Stimulated activated CD4-positive, alpha-beta T cell treated with anti-CD3 and anti-CD28 coated beads, Interleukin-15, amount 100 ng/mL, for 1 hour (primary cell): Measurements from ENCODE around the gene UAP1L1.

Experiments used
- DNase-seq, 2 donors: peaks; one replicate each; pipeline ENCODE4 v3.0.0-alpha.2; 2020; ENCODE audit warnings: low read depth in 1 of 2, low spot score in 1 of 2

The UAP1L1 gene

DNA sequence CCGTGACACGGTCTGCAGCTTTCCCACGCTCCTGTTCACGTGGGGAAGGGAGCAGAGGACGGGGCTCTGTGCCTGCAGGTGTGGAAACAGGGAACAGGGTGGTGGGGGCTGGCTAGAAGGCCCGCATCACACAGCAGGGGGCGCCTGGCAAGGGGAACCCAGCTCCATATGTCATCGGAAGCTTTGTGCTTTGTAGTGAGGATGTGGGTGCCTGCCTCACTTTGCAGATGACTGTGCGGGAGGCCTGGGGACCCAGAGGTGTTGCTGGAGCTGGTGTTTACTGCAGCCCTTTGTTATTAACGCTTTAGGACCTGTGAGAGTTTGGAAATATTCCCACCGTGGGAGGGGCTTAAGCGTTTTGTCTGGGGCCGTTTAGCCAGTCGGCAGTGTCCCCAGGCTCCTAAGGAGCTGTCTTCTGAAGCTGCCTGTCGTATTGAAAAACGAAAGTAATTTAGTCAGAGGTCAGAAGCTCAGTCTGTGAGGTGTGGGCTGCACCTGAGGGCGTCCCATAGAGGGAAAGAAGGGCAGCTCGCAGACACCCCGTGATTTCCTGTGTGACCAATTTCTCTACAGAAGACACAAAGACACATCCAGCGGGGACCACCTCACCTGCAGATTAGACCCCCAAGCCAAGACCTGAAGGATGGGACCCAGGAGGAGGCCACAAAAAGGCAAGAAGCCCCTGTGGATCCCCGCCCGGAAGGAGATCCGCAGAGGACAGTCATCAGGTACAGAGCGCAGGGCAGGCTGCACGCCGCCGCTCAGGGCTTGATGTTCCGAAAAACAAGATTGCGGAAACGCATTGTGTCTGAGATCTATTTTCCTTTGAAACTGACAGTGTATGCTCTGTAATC lies 18.6 kb downstream of the UAP1L1 start:
- peak; percentile 69 to 70 for DNase-seq

DNA sequence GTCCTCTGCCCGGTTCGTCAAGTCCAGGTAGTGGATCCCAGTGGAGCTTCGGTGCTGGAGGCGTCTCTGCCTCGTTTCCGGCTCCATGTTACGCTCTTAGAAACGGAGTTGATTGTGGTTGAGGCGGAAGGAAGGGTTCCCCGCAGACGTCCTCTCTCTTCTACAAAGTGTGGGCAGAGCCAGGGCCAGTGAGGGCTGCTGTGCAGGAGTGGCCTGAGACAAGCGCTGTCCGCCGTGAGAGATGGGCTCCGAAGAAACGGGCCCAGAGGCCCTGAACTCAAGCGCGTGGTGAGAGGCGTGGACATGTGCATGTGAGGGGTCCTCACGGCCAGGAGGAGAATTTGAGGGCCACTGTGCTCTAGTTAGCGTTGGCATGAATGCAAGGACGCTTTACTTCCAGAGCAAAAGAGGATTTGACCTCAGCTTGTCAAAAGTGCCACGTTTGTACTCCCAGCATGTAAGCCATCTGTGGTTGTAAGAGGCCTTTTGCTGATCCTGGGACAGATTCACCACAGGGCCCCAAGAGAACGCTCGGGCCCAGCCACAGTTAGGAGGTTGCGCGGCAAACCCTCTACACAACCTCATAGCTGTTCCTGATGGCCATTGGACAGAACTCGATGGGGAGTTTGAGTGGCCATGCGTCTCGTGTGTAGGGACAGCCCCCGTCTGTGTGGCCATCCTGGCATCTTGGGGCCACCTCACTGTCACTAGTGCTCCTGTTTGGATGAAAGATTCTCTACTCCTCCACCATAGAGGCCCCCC lies 19.6 kb downstream of the UAP1L1 start:
- DNase-seq = no peak

DNA sequence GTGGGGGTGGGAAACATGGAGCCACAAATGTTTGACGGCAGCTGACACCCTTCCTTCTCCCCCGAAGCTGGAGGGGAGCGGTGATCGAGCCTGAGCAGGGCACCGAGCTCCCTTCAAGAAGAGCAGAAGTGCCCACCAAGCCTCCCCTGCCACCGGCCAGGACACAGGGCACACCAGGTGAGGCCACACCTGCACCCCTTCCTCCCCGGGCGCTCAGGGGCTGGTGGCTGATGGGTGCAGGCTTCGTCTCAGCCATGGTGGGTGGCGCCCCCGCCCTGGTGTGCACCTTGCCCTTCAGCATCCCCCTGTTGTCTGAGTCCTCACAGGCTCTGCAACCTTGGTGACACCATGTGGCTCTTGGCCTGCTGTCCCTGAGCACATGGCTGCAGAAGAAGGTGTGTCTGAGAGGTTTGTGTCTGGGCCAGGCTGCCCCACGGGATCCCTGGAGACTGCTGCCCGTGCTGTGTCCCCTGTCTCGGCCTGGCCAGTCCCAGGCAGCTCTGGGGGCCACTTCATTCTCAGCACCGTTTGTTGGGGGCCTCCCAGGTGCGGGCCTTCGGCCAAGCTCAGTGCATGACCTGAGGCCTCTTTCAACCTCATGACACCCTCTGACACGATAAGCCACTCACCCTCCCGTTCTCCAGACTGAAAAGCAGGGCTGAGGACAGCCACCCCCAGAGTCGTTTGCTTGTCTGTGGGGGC lies 20.6 kb downstream of the UAP1L1 start:
- no peak for DNase-seq

DNA sequence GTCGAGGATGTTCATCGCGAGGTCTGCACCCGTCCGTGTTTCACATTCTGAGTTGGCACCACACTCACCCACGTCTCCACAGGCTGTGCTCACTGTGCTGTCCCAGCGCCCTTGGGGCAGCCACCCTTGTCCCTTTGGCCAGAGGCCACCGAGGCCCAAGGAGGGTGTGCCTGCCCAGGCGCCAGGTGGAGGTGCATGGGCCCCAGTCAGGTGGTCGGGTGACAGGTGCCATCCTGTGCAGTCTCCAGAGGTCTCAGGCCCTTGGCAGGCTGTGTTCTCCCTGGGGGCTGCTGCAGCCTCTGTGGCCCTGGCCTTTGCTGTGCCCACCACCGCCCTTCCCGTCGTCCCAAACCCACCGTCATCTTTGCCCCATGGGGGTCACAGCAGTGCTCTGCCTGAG lies 21.9 kb downstream of the UAP1L1 start:
- DNase-seq = no peak

DNA sequence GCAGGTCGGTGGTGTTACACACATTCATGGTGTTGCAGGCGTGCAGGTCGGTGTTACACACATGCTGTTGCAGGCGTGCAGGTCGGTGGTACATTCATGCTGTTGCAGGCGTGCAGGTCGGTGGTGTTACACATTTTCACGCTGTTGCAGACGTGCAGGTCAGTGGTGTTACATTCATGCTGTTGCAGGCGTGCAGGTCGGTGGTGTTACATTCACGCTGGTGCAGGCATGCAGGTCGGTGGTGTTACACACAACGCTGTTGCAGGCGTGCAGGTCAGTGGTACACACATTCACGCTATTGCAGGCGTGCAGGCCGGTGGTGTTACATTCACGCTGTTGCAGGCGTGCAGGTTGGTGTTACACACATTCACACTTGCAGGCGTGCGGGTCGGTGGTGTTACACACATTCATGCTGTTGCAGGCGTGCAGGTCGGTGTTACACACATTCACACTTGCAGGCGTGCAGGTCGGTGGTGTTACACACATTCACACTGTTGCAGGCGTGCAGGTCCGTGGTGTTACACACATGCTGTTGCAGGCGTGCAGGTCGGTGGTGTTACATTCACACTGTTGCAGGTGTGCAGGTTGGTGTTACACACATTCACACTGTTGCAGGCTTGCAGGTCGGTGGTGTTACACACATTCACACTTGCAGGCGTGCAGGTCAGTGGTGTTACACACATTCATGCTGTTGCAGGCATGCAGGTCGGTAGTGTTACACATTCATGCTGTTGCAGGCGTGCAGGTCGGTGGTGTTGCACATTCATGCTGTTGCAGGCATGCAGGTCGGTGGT lies 26.1 kb downstream of the UAP1L1 start:
- DNase-seq = no peak

DNA sequence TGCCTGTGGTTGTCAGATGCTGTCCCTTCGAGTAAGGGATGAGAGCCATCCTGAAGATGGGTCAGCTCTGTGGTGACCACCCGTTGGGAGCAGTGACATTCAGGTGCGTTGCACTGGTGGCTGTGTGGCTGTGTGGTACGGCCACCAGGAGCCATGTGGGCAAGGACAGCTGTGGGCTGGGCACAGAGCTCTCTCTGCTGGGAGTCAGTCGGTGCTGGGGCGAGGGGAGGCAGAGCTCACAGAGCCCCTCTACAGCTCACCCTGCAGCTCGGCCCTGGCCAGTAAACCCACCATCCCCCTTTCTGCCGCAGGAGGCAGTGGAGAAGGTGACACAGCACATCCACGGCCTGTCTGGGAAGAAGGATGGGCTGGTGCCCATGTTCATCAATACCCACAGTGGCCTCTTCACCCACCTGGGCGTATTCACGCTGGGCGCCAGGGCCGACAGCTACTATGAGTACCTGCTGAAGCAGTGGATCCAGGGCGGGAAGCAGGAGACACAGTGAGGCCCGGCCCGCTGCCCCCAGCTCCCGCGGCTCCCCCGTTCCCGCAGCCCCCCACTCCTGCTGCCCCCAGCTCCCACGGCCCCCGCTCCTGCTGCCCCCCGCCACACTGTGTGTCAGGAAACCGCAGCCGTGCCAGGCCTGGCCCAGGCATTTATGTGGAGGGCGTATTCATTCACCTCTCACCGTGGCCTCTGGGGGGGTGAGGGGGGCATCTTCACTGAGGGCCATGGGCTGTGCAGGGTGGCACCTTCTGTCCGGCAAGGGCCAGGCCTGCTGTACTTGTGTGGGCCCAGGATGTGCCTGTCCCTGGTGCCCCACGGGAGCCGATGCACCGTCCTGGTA lies 28.7 kb downstream of the UAP1L1 start:
- no peak for DNase-seq

DNA sequence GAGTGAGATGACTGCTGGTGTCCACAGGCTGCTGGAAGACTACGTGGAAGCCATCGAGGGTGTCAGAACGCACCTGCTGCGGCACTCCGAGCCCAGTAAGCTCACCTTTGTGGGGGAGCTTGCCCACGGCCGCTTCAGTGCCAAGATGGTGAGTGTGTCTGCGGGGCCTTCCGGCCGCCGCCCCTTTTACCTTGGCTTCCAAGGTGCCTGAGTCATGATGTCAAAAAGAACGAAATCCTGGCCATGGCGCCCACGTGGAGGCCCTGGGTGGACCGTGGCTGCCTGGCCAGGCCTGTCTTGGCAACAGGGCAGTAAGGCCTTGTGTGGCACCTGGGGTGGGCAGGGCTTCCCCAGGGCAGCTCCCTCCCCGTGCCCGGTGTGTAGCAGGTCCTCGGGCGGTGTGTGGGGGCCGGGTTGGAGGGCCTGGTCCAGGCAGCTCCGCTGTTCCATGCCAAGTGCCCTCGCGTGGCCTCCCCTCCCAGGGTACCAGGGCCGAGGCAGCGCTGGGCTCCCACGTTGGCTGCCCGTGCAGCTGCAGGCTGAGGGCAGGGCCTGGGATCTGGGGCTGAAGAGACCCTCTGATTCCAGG lies 29.4 kb downstream of the UAP1L1 start:
- DNase-seq = no peak

DNA sequence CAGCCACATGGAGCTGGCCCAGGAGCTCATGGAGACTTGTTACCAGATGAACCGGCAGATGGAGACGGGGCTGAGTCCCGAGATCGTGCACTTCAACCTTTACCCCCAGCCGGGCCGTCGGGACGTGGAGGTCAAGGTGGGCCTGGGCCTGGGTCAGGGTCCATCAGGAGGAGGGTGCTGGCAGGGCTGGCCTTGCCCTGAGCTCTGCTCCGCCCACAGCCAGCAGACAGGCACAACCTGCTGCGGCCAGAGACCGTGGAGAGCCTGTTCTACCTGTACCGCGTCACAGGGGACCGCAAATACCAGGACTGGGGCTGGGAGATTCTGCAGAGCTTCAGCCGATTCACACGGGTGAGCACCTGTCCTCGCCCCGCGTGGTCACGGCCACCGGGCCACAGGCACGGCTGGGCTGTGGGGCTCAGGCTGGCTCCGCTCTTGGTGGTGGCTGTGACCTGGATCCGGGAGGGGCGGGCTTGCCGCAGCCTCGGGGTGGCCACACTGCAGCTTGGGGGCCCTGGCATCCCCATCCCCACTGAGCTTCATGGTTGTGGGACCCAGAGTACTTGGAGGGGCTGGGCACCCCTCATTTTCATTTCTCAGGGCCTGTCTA lies 30.1 kb downstream of the UAP1L1 start:
- no peak for DNase-seq

DNA sequence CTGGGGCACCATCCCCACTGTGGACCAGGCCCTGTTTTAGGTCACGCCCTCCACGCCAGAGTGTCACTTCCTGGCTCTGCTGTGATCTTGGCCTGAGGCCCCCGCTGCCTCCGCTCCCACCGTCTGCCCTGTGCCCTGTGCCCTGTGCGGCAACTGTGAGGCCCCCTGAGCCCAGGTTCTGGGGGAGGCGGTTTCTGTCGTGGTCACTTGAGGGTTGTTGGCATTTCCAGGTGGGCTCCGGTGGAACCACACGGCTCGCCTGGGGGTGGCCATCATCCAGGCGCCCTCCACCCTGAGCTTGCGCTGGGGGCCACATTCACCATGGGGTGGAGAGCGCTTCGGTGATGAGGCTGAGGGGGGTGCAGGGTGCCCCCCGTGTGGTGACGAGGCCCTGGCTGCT lies 30.7 kb downstream of the UAP1L1 start:
- DNase-seq = no peak

DNA sequence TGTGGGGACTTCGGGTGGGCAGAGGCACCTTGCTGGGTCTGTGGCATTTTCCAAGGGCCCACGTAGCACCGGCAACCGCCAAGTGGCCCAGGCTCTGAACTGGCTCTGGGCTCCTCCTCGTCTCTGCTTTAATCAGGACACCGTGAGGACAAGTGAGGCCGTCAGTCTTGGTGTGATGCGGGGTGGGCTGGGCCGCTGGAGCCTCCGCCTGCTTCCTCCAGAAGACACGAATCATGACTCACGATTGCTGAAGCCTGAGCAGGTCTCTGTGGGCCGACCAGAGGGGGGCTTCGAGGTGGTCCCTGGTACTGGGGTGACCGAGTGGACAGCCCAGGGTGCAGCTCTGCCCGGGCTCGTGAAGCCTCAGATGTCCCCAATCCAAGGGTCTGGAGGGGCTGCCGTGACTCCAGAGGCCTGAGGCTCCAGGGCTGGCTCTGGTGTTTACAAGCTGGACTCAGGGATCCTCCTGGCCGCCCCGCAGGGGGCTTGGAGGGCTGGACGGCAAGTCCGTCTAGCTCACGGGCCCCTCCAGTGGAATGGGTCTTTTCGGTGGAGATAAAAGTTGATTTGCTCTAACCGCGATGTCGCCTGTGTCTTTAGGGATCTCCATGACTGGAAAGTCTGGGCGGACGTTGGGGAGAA lies 31.4 kb downstream of the UAP1L1 start:
- DNase-seq = no peak

DNA sequence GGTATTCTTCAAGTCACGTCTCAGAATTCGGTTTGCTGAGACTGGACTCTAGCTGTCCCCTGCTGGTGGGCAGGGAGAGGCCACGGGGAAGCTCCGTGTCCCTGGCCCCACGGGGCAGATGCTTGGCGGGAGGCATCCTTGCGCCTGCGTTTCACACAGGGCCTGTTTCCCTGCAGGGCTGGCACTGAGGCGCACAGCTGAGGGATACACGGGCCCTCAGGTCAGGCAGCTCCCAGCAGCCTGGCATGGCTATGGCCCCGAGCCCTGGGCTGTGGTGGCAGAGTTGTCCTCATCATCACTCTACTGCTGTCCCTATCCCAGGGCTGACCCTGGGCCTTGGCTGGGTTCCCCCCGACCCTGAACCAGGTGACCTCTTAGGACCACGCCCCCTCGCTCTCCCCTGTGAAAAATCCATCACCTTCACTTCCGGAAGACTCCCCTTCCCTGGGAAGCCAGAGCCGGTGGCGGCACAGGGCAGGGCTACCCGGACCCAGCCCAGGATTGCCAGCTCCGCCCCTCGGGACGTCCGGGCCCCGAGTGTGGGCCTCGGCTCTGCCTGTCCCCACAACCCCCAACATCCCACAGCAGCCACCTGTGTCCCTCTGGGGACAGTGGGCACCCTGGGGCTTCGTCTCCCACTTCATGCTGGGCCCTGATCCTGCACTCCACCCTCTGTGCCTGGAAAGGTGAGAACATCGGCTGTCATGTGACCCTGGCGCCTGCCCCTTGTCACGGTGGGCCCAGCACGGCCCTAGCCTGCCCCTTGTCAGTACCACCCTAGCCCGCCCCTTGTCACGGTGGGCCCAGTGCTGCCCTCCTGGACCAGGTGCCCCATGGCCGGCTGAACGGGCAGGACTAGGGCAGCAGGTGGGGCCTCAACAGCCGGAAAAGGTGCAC lies 32.2 kb downstream of the UAP1L1 start:
- no peak for DNase-seq

DNA sequence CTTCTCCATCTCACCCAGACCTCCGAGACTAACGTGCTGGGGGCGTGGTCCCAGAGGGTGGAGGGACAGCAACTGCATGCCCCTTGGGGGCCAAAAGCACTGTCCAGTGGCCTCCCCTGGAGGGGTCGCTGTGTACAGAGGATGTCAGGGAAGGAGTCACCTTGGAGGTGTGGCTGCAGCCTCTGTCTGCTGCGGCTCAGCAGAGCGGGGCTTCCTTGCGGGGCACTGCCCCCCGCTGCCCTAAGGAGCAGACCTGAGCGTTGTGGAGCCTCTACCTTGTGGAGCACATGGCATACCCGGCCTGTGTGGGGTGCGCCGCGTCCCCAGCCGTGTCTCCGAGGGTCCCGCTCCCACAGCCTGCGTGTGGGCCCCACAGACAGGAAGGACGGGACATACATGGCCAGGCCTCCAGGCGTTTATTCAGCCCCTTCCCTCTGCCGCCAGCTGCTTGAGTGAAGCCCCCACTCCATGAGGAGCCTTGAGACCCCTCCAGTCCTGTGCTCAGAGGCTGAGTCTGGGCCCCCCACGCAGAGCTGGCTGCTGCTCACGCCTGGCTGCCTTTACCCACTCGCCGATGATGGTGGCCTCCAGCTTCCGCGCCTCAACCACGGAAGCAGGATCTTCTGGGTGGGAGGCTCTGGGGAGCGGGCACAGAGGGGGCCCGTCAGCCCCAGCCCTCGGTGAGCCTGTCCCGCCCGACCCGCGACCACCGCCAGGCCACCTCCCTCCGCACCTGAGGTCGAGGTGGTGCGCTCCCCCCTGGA lies 33.0 kb downstream of the UAP1L1 start:
- no peak for DNase-seq

DNA sequence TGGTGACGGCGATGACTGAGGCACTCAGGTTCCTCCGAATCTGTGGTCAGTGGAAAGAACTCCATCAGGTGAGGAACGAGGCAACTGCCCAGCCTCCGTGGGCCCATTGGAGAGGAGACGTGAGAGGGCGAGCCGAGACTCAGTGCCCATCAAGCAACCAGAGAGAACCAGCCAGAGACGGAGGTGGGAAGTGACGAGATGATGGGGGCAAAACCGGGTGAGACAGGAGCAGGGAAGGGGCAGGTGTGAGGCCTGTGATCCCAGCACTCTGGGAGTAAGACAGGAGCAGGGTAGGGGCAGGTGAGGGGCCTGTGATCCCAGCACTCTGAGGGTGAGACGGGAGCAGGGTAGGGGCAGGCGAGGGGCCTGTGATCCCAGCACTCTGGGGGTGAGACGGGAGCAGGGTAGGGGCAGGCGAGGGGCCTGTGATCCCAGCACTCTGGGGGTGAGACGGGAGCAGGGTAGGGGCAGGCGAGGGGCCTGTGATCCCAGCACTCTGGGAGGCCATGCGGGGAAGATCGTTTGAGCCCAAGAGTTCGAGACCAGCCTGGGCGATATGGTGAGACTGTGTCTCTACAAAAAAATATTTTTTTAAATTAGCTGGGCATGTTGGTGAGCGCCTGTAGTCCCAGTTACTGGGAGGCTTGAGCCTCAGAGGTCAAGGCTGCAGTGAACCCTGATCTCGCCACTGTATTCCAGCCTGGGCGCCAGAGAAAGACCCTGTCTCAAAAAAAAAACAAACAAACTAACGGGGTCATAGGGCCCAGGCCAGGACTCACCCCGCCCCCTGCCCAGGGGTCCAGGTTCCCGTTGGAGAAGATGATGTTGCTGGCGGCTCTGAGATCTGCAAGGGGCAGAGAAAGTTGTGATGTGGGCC lies 33.8 kb downstream of the UAP1L1 start:
- no peak for DNase-seq

DNA sequence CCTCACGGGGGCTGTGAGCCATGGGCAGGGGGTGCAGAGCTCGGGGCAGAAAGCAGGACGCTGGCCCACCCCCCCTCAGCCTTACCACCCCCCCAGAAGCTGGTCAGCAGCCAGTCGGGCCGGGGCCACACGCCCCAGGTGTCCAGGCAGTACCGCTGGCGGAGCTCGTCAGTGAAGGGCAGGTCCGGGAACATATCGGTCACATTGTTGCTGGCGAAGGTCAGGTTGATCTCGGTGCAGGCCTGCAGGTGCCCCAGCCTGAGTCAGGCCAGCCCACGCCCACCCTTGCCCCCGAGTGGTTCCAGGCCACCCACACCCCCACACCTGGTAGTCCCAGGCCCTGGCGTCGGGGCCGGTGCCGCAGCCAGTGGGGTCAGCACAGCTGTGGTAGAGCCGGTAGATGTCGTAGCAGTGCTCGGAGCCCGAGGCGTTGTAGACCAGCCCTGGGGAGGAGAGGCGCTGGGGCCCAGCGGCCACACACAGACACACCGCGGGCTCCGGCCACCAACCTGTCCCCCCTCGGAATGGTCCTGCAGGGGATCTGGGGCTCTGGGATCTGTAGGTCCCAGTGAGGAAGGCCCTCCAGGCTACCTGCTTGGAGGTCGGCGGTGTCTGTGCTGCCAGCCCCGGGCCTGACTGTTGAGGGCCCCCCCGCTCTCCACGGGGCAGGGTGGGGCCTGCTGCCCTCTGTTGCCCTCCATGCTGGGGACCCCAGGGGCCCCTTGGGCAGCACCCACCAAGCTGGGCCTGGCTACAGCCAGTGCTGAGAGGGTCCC lies 34.7 kb downstream of the UAP1L1 start:
- DNase-seq = no peak
